Gastrocnemius medialis (tissue), 4 donors: ENCODE results near the gene DNM1L.

Experiments
- CTCF ChIP-seq, 5 experiments: fragments of 450-650 bp in 3 of 5; fragments of 200-600 bp in 2 of 5; sonication (generic) in 2 of 5; IDR thresholded peaks in 4 of 5; conservative IDR thresholded peaks in 1 of 5; 1 replicate in 4 of 5; 2 replicates in 1 of 5; pipeline ENCODE4 v1.5.1; 2016 to 2019; ENCODE audit warnings: antibody characterized with exemption in 5 of 5, mild to moderate bottlenecking in 3 of 5, moderate library complexity in 3 of 5
- POLR2A ChIP-seq, 2 donors: fragments of 450-650 bp; IDR thresholded peaks; one replicate each; pipeline ENCODE4 v1.6.1; 2017; ENCODE audit warnings: antibody characterized with exemption in 2 of 2, mild to moderate bottlenecking in 2 of 2, moderate library complexity in 2 of 2

DNA sequence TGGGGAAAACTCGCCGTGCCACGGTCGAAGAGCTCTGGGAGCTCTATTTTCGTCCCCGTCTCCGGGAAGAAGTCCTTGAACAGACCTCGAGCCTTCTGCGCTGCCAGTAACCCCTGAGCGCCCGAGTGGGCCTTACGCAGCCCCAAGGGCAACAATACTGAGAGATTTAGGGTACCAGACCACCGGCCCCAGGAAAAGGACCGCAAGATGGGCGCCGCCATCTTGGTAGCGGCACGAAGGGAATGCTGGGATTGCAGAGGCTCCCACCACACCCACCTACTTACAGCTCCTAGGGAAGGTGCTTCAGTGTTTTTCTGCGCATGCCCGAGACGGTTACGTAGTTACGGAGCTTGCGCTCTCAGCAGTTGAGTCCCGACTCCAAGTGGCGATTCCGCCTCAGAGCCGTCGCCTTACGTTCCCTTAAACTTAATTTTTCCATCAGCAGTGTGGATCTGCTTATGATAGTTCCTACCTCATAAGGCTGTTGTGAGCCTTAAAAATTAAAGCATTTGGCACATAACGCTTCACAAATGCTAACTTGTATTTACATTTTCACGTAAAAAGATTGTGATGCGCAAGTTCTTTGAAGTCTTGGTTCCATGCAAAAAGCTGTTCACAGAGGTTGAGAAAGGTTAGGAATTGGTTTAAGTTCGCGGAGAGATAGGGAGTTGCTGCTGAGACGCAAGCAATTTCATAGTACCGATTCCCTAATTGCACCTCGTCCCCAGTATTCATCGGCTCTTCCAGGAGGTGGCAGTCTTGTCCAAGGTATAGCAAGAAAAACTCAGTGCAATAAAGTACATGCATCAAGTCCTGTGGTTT, 76.8 kb downstream of the DNM1L start, which contains the start of gene YARS2:
- peak; percentile 74 to 92 (median 79) for TF ChIP-seq CTCF (IDR thresholded peaks at IDR 0.05 in 4 of 5, conservative IDR thresholded peaks at IDR 0.05 in 1 of 5)
- TF ChIP-seq POLR2A (IDR thresholded peaks at IDR 0.05) = peak in 1 of 2 donors; percentile 35
